Body of pancreas (tissue), 4 donors: ENCODE results near the gene ECPAS. TPM values are rescaled to one million over a fixed set of nuclear protein-coding genes. Genes with fewer than 3 reads are reported as not detected.

Source experiments
- ATAC-seq: fragments of 150-250 bp; one replicate; pipeline ENCODE4 v1.9.1; 2016
- DNase-seq, 4 donors: peaks; one replicate each; pipeline ENCODE4 v3.0.0-alpha.2; 2019
- H3K27ac ChIP-seq, 4 donors: fragments of 200-600 bp; sonication (generic); 1 replicate in 3 of 4; 2 replicates in 1 of 4; pipeline versions ENCODE4 v1.5.1 to v1.6.1; 2016 to 2019; ENCODE audit warnings: mild to moderate bottlenecking in 1 of 4, mixed read lengths in 1 of 4, moderate library complexity in 1 of 4
- H3K27me3 ChIP-seq, 2 donors: fragments of 200-600 bp; sonication (generic); one replicate each; pipeline ENCODE4 v1.6.0; 2016; ENCODE audit warnings: mild to moderate bottlenecking in 1 of 2
- H3K36me3 ChIP-seq, 2 donors: fragments of 200-600 bp; sonication (generic); replicated peaks in 1 of 2; 2 replicates each; pipeline ENCODE4 v1.5.1; 2016; ENCODE audit warnings: low read depth in 2 of 2; ENCODE audit not compliant: insufficient read depth in 1 of 2
- H3K4me1 ChIP-seq: fragments of 200-600 bp; sonication (generic); one replicate; pipeline ENCODE4 v1.6.0; 2016
- H3K4me3 ChIP-seq, 2 donors: fragments of 200-600 bp; sonication (generic); 1 replicate in 1 of 2; 2 replicates in 1 of 2; pipeline ENCODE4 v1.5.1; 2016 to 2019
- H3K9me3 ChIP-seq, 3 donors: fragments of 200-600 bp; sonication (generic); 1 replicate in 2 of 3; 2 replicates in 1 of 3; pipeline ENCODE4 v1.5.1; 2016
- CTCF ChIP-seq, 7 experiments: fragments of 450-650 bp in 4 of 7; fragments of 200-600 bp in 3 of 7; sonication (generic) in 3 of 7; IDR thresholded peaks; one replicate each; pipeline ENCODE4 v1.5.1; 2016 to 2019; ENCODE audit warnings: antibody characterized with exemption in 7 of 7
- POLR2A ChIP-seq, 3 donors: fragments of 450-650 bp; IDR thresholded peaks; one replicate each; pipeline ENCODE4 v1.6.1; 2016; ENCODE audit warnings: antibody characterized with exemption in 3 of 3, mild to moderate bottlenecking in 2 of 3
- WGBS, 2 donors: methylation state at CpG; one replicate each; pipeline ENCODE4 v1.1.5; 2017; 5-methylcytosine and 5-hydroxymethylcytosine counted together
- intact Hi-C: fragments of 100-400 bp; cut with DNase I; formaldehyde crosslinking; loops from one replicate; pipeline ENCODE4 v1.15.1; 2023
- total RNA-seq, 2 donors: library from RNA; depleted of rRNA; stranded (reverse); fragments of >200 nt; gene quantifications; one replicate each; pipeline ENCODE4 v1.1.0, GENCODE V29; 2016

Gene ECPAS
- total RNA-seq, 2 donors from 2014 or later = 35.3 to 57.6 TPM

DNA sequence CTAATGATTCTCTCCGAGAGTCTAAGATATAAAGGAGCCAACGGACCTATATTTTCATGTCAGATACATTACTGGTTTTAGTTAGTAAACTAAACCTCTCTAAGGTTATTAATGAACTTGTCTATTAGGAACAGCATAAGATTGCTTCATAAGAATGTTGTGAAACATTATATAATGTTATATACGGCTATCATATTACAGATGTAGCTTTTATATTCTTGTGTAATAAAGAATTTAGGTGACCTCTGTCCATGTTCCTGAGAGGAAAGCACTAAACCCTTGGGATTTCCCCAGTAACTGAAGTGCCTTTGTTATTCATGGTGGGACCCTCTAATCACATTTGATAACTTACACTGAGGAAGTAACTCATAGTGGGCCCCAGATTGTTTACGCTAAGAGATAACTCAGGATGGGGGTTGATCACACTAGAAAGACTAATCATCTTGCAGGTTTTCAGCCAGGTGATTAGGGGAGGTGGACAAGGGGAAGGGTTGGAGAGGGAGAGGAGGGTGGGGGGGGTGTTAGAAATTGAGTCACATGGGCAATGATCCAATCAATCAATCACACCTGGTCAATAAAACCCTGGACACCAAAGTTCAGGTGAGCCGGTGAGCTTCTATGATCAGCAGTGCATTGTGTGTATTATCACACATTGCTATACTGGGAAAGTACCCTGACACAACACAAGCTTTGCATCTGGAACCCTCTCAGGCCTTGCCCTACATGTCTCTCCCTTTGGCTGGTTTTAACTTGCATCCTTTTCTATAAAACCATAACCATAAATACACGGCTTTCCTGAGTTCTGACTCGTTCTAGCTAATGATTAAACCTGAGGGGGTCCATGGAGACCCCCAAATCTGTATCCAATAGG, 25.8 kb downstream of the ECPAS start:
- Histone ChIP-seq H3K36me3 (no peaks in the 10 kb centered on the region), H3K4me3 (no peak overlapping the region), H3K9me3 (no peaks in the 10 kb centered on the region), H3K4me1 (peaks cover 43% of the 10 kb centered on the region), H3K27me3 (no peaks in the 10 kb centered on the region), H3K27ac (no peak overlapping the region)
- no peak for DNase-seq
- no peak for ATAC-seq
- 47 to 57% methylated on average over 7 of the region's 7 CpGs for WGBS, 2 donors
- TF ChIP-seq POLR2A (IDR thresholded peaks at IDR 0.05) = no peak
- no peak for TF ChIP-seq CTCF (IDR thresholded peaks at IDR 0.05)
- intact Hi-C loops = no loop called here

DNA sequence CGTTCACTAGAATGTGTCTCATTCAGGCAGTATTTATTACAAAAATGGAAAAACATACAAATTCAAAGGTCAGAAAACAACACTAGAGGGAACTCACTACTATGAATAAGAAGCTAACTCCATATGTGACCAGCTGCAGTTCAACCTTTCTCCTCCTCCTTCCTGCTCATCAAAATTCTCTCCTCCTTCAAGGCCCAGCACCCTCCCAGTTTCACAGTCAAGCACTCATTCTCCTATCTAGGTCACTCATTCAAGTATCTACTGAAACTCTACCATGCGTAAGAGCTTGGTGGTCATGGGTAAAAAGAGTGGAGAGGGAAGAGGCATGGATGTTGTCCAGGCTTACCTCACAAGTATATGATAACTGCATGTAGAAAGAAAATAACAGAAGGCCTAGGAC, 27.7 kb downstream of the ECPAS start:
- Histone ChIP-seq H3K9me3 (no peaks in the 10 kb centered on the region), H3K27me3 (no peaks in the 10 kb centered on the region), H3K27ac (peak overlapping the region in 2 of 4 donors; percentile 1 to 8), H3K4me1 (peaks cover 55% of the 10 kb centered on the region), H3K36me3 (no peaks in the 10 kb centered on the region), H3K4me3 (no peak overlapping the region)
- ATAC-seq (no peak), DNase-seq (no peak)
- intact Hi-C loops = no loop called here
- 38 to 49% methylated on average over 2 of the region's 2 CpGs for WGBS, 2 donors
- TF ChIP-seq POLR2A (IDR thresholded peaks at IDR 0.05) (no peak), CTCF (IDR thresholded peaks at IDR 0.05) (no peak)

GRCh38 chr9:111455638-111456037, 28.5 kb downstream of the ECPAS start:
- 46 to 69% methylated on average over 2 of the region's 2 CpGs for WGBS, 2 donors
- no peaks in the 10 kb centered on the region for H3K27me3 ChIP-seq
- DNase-seq (peak in 1 of 4 donors; percentile 18), ATAC-seq (no peak)
- intact Hi-C loops = no loop called here
- TF ChIP-seq POLR2A (IDR thresholded peaks at IDR 0.05) = no peak
- no peak for TF ChIP-seq CTCF (IDR thresholded peaks at IDR 0.05)
- no peaks in the 10 kb centered on the region for H3K9me3 ChIP-seq
- H3K36me3 ChIP-seq = no peaks in the 10 kb centered on the region
- no peak overlapping the region for H3K27ac ChIP-seq
- H3K4me3 ChIP-seq = no peak overlapping the region
- peaks cover 57% of the 10 kb centered on the region for H3K4me1 ChIP-seq

GRCh38 chr9:111454751-111455150, 29.4 kb downstream of the ECPAS start:
- Histone ChIP-seq H3K4me1 (peaks cover 66% of the 10 kb centered on the region), H3K9me3 (no peaks in the 10 kb centered on the region), H3K4me3 (no peak overlapping the region), H3K27ac (no peak overlapping the region), H3K36me3 (no peaks in the 10 kb centered on the region), H3K27me3 (no peaks in the 10 kb centered on the region)
- no peak for TF ChIP-seq POLR2A (IDR thresholded peaks at IDR 0.05)
- TF ChIP-seq CTCF (IDR thresholded peaks at IDR 0.05) = no peak
- 95 to 100% methylated on average over 5 of the region's 5 CpGs for WGBS, 2 donors
- DNase-seq = no peak
- intact Hi-C loops = no loop called here
- no peak for ATAC-seq

DNA sequence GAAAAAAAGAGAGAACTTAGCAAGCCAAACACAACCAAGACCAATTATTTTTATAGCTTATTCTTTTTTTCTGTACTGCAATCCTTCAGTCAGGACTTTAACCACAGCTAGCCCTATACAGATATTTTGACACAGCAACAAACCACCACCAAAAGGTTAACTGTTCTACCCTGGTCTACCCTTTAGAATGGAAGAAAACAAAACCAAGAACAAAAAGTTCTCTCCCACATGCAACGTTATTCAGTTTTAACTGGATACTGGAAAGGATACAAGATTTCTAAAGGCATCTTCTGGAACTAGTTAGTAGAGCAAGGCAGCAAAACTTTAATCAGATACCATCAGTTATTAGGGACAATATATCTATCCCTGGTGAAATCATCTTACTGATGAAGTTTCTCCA, 32.6 kb downstream of the ECPAS start:
- no peak for DNase-seq
- Histone ChIP-seq H3K4me1 (peaks cover 44% of the 10 kb centered on the region), H3K9me3 (no peaks in the 10 kb centered on the region), H3K27me3 (no peaks in the 10 kb centered on the region), H3K27ac (no peak overlapping the region), H3K4me3 (no peak overlapping the region), H3K36me3 (no peaks in the 10 kb centered on the region)
- intact Hi-C loops = no loop called here
- ATAC-seq = no peak
- TF ChIP-seq POLR2A (IDR thresholded peaks at IDR 0.05) = no peak
- TF ChIP-seq CTCF (IDR thresholded peaks at IDR 0.05) = no peak
- 28 to 34% methylated on average over 1 of the region's 1 CpG for WGBS, 2 donors
